NCI-H510A (cell line): ENCODE measurements around the gene WDR43.
"Not testable (repeated sequence)": the region's sequence is repeated elsewhere in the genome, so short reads cannot be mapped to it uniquely, and the experiment has no call there.

ENCODE experiments used
- DNase-seq: peaks from one replicate; lab custom pipeline; 2025; lab: John Stamatoyannopoulos, UW

Gene WDR43

GRCh38 chr2:28970464-28971160 lies 76.1 kb downstream of the WDR43 start:
- DNase-seq, result no peak

GRCh38 chr2:28972778-28973335 lies 78.4 kb downstream of the WDR43 start:
- DNase-seq, result no peak

GRCh38 chr2:28974252-28974651 lies 79.8 kb downstream of the WDR43 start:
- DNase-seq, result no peak

GRCh38 chr2:28975671-28976070 lies 81.2 kb downstream of the WDR43 start:
- no peak for DNase-seq

GRCh38 chr2:28976584-28976983 lies 82.1 kb downstream of the WDR43 start:
- DNase-seq, result no peak

GRCh38 chr2:28977176-28977875 lies 82.9 kb downstream of the WDR43 start:
- no peak for DNase-seq

GRCh38 chr2:28978001-28978400 lies 83.5 kb downstream of the WDR43 start:
- not testable (repeated sequence) for DNase-seq

- no peak for DNase-seq
These were observed 84.1 kb downstream of the WDR43 start for GRCh38 chr2:28978606-28979005.

- no peak for DNase-seq
These were observed 84.6 kb downstream of the WDR43 start for GRCh38 chr2:28979041-28979440.

GRCh38 chr2:28979576-28980366 lies 85.3 kb downstream of the WDR43 start:
- DNase-seq, result no peak

- no peak for DNase-seq
These were observed 86.0 kb downstream of the WDR43 start for GRCh38 chr2:28980368-28981015.

GRCh38 chr2:28981016-28981441 lies 86.6 kb downstream of the WDR43 start, which contains the start of gene TOGARAM2:
TOGARAM2 (plus strand) TSS chr2:28981298; CDS start chr2:28994835, 13,537 bp downstream.
- DNase-seq, result peak; percentile 39

- DNase-seq, result no peak
These were observed 87.3 kb downstream of the WDR43 start for GRCh38 chr2:28981620-28982376.

- no peak for DNase-seq
These were observed 88.0 kb downstream of the WDR43 start for GRCh38 chr2:28982381-28982950.

GRCh38 chr2:28986429-28986828 lies 92.0 kb downstream of the WDR43 start:
- no peak for DNase-seq

- no peak for DNase-seq
These were observed 95.5 kb downstream of the WDR43 start for GRCh38 chr2:28989973-28990372.

GRCh38 chr2:28990445-28990844 lies 96.0 kb downstream of the WDR43 start:
- DNase-seq, result no peak

- no peak for DNase-seq
These were observed 96.6 kb downstream of the WDR43 start for GRCh38 chr2:28991021-28991420.

- no peak for DNase-seq
These were observed 97.0 kb downstream of the WDR43 start for GRCh38 chr2:28991460-28991859.

GRCh38 chr2:28993206-28993960 lies 98.9 kb downstream of the WDR43 start:
- no peak for DNase-seq
